SK-N-SH (cell line): ENCODE results near the gene GTF2H4.

ENCODE experiments used
- CTCF ChIP-seq: fragments of 200-600 bp; sonication (generic); IDR thresholded peaks from 2 replicates; pipeline ENCODE4 v1.6.1; 2017; ENCODE audit warnings: antibody characterized with exemption, mild to moderate bottlenecking, moderate library complexity
- JUND ChIP-seq: IDR thresholded peaks from 2 replicates; pipeline ENCODE4 v1.4.0; 2012
- RAD21 ChIP-seq: IDR thresholded peaks from 2 replicates; pipeline ENCODE4 v1.6.1; 2012; ENCODE audit warnings: mild to moderate bottlenecking, low read length
- TF ChIP-seq, protein P1 (sequence below): fragments of 150-350 bp; IDR thresholded peaks from 2 replicates; pipeline ENCODE4 v1.6.1; 2017; ENCODE audit warnings: antibody characterized with exemption, low read length, low read depth, borderline replicate concordance
- TF ChIP-seq, protein P2 (sequence below): fragments of 150-350 bp; IDR thresholded peaks from 2 replicates; pipeline ENCODE4 v1.6.1; 2016; ENCODE audit warnings: mild to moderate bottlenecking, low read depth, low read length
- TF ChIP-seq, protein P3 (sequence below): IDR thresholded peaks from 2 replicates; pipeline ENCODE4; 2012

- TF ChIP-seq CTCF (no peak), RAD21 (no peak), JUND (no peak)
- TF ChIP-seq, protein P1, sequence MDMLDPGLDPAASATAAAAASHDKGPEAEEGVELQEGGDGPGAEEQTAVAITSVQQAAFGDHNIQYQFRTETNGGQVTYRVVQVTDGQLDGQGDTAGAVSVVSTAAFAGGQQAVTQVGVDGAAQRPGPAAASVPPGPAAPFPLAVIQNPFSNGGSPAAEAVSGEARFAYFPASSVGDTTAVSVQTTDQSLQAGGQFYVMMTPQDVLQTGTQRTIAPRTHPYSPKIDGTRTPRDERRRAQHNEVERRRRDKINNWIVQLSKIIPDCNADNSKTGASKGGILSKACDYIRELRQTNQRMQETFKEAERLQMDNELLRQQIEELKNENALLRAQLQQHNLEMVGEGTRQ = no peak
- TF ChIP-seq, protein P2, sequence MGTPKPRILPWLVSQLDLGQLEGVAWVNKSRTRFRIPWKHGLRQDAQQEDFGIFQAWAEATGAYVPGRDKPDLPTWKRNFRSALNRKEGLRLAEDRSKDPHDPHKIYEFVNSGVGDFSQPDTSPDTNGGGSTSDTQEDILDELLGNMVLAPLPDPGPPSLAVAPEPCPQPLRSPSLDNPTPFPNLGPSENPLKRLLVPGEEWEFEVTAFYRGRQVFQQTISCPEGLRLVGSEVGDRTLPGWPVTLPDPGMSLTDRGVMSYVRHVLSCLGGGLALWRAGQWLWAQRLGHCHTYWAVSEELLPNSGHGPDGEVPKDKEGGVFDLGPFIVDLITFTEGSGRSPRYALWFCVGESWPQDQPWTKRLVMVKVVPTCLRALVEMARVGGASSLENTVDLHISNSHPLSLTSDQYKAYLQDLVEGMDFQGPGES = no peak
- TF ChIP-seq, protein P3, sequence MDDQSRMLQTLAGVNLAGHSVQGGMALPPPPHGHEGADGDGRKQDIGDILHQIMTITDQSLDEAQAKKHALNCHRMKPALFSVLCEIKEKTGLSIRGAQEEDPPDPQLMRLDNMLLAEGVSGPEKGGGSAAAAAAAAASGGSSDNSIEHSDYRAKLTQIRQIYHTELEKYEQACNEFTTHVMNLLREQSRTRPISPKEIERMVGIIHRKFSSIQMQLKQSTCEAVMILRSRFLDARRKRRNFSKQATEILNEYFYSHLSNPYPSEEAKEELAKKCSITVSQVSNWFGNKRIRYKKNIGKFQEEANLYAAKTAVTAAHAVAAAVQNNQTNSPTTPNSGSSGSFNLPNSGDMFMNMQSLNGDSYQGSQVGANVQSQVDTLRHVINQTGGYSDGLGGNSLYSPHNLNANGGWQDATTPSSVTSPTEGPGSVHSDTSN = no peak
Observed at GRCh38 chr6:30913721-30914075, 5.7 kb downstream of the GTF2H4 start.
